H1 (cell line): ENCODE measurements around the gene SHH.

Experiments
- ATF2 ChIP-seq: IDR thresholded peaks from 2 replicates; pipeline ENCODE4 v1.6.1; 2012; ENCODE audit warnings: low read length, inconsistent platforms
- CHD7 ChIP-seq: fragments of 300-600 bp; sonication (generic); IDR thresholded peaks from 2 replicates; pipeline ENCODE4 v1.7.1; 2012; ENCODE audit warnings: low read length, moderate library complexity, mild to moderate bottlenecking, inconsistent platforms; ENCODE audit not compliant: insufficient replicate concordance
- CTCF ChIP-seq, 3 experiments: IDR thresholded peaks; 1 replicate in 2 of 3; 2 replicates in 1 of 3; pipeline versions ENCODE4 v1.5.1 to v1.6.1; 2011; ENCODE audit warnings: low read length in 3 of 3, mild to moderate bottlenecking in 3 of 3, inconsistent platforms in 2 of 3, low read depth in 1 of 3, moderate library complexity in 1 of 3; ENCODE audit not compliant: insufficient read depth in 1 of 3; ENCODE audit errors: control extremely low read depth in 1 of 3
- EZH2 ChIP-seq: fragments of 200-600 bp; sonication (generic); IDR thresholded peaks from 2 replicates; pipeline ENCODE4 v1.7.1; 2012; ENCODE audit warnings: low read depth, mild to moderate bottlenecking, moderate library complexity, low read length, inconsistent platforms; ENCODE audit not compliant: severe bottlenecking
- POLR2A ChIP-seq, 2 experiments: IDR thresholded peaks; 1 replicate in 1 of 2; 2 replicates in 1 of 2; pipeline ENCODE4 v1.6.1; 2011; ENCODE audit warnings: low read depth in 2 of 2, low read length in 2 of 2, mild to moderate bottlenecking in 2 of 2; ENCODE audit errors: control extremely low read depth in 1 of 2

GRCh38 chr7:155770241-155770640 is 42.0 kb downstream of the SHH start:
- TF ChIP-seq CTCF (IDR thresholded peaks at IDR 0.05; ENCODE audit: control extremely low read depth in 1 of 3, insufficient read depth in 1 of 3, low read depth in 1 of 3, low read length in 3 of 3) (no peak), POLR2A (IDR thresholded peaks at IDR 0.05; ENCODE audit: control extremely low read depth in 1 of 2, low read depth in 2 of 2, low read length in 2 of 2) (no peak), EZH2 (no peak), ATF2 (no peak), CHD7 (no peak)
